Measurements from ENCODE around the gene RBM42.

DNA sequence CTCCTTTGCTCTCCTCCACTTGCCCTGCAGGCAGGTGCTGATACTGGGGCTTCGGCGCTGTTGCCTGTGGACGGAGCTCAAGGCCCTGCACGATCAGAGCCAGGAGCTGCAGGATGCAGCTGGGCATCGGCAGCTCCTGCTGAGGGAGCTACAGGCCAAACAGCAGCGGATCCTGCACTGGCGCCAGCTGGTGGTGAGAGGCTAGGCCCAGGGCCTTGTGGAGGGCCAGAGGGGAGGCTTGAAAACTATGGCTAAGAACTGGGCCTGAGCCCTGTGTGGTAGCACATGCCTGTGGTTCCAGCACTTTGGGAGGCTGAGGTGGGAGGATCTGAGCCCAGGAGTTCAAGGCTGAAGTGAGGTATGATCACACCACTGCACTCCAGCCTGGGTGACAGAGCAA is 10.0 kb upstream of the RBM42 start:
- TF ChIP-seq EZH2 (IDR thresholded peaks at IDR 0.05; ENCODE audit: insufficient read depth, poor library complexity, severe bottlenecking): no peak
- TF ChIP-seq EZH2phosphoT487 (IDR thresholded peaks at IDR 0.05; ENCODE audit: insufficient read depth, low read depth): no peak
